SK-N-SH (cell line): ENCODE data around the gene CBFA2T2. TPM values are rescaled to one million over a fixed set of nuclear protein-coding genes. Genes with fewer than 3 reads are reported as not detected.
"Not testable (repeated sequence)": the region's sequence is repeated elsewhere in the genome, so short reads cannot be mapped to it uniquely, and the experiment has no call there.

Experiments
- CTCF ChIA-PET: fragments of 300-600, 350-600 bp; formaldehyde crosslinking; extraction: SDS; loops from one replicate; lab custom pipeline; 2021; lab: Yijun Ruan, JAX
- POLR2A ChIA-PET: fragments of 350-600 bp; sonication (Branson Sonifier 250); formaldehyde crosslinking; extraction: SDS; loops from one replicate; lab custom pipeline; 2020; ENCODE audit warnings: antibody characterized with exemption, inconsistent platforms; lab: Yijun Ruan, JAX
- DNase-seq: peaks from one replicate; pipeline ENCODE4 v3.0.0; 2012
- H2AFZ ChIP-seq: fragments of 200-600 bp; sonication (generic); 2 replicates; pipeline ENCODE4 v1.8.1; 2016; ENCODE audit warnings: antibody characterized with exemption, mild to moderate bottlenecking, low read depth
- H3F3A ChIP-seq: fragments of 200-600 bp; sonication (generic); replicated peaks from 2 replicates; pipeline ENCODE3; 2016; ENCODE audit warnings: antibody characterized with exemption, mild to moderate bottlenecking; ENCODE audit not compliant: insufficient read depth
- H3K27ac ChIP-seq, 2 experiments: fragments of 200-500 bp in 1 of 2; fragments of 200-600 bp in 1 of 2; sonication (Bioruptor generic) in 1 of 2; sonication (generic), shearing (Covaris generic) in 1 of 2; 2 replicates each; pipeline versions ENCODE4 v1.5.1 to v1.6.1; 2014 to 2016; ENCODE audit warnings: low read depth in 2 of 2, inconsistent platforms in 1 of 2, low read length in 1 of 2, mild to moderate bottlenecking in 1 of 2, mixed read lengths in 1 of 2
- H3K27me3 ChIP-seq: fragments of 200-600 bp; sonication (generic), shearing (Covaris generic); 2 replicates; pipeline ENCODE4 v1.6.1; 2016; ENCODE audit warnings: mixed run types; ENCODE audit not compliant: insufficient read depth
- H3K36me3 ChIP-seq, 2 experiments: fragments of 200-500 bp in 1 of 2; fragments of 200-600 bp in 1 of 2; sonication (Bioruptor generic) in 1 of 2; sonication (generic) in 1 of 2; replicated peaks in 1 of 2; 2 replicates each; pipeline versions ENCODE3 to v1.5.1; 2014 to 2016; ENCODE audit warnings: low read length in 1 of 2, mild to moderate bottlenecking in 1 of 2; ENCODE audit not compliant: insufficient read depth in 2 of 2, control insufficient read depth in 1 of 2
- H3K4me1 ChIP-seq, 2 experiments: fragments of 200-500 bp in 1 of 2; fragments of 200-600 bp in 1 of 2; sonication (Bioruptor generic) in 1 of 2; sonication (generic), shearing (Covaris generic) in 1 of 2; 2 replicates each; pipeline versions ENCODE4 v1.5.1 to v1.6.1; 2014 to 2016; ENCODE audit warnings: low read depth in 1 of 2, low read length in 1 of 2, mixed run types in 1 of 2; ENCODE audit not compliant: insufficient read depth in 2 of 2, control insufficient read depth in 1 of 2
- H3K4me2 ChIP-seq: fragments of 200-600 bp; sonication (generic), shearing (Covaris generic); 2 replicates; pipeline ENCODE4 v1.6.1; 2017; ENCODE audit warnings: mixed run types
- H3K4me3 ChIP-seq, 2 experiments: fragments of 200-500 bp in 1 of 2; fragments of 200-600 bp in 1 of 2; sonication (Bioruptor generic) in 1 of 2; sonication (generic), shearing (Covaris generic) in 1 of 2; 2 replicates each; pipeline versions ENCODE4 v1.5.1 to v1.8.1; 2014 to 2016; ENCODE audit warnings: low read depth in 2 of 2, inconsistent platforms in 1 of 2, low read length in 1 of 2, mild to moderate bottlenecking in 1 of 2, mixed read lengths in 1 of 2, moderate library complexity in 1 of 2
- H3K79me2 ChIP-seq: fragments of 200-600 bp; sonication (generic); 2 replicates; pipeline ENCODE4 v1.8.1; 2017; ENCODE audit warnings: mild to moderate bottlenecking; ENCODE audit not compliant: insufficient read depth
- H3K9ac ChIP-seq: fragments of 200-600 bp; sonication (generic); 2 replicates; pipeline ENCODE4 v1.6.1; 2017; ENCODE audit warnings: mixed run types
- H3K9me2 ChIP-seq: fragments of 200-600 bp; sonication (generic); 2 replicates; pipeline ENCODE4 v1.6.1; 2017; ENCODE audit warnings: mixed run types
- H3K9me3 ChIP-seq: fragments of 200-600 bp; sonication (generic); 2 replicates; pipeline ENCODE4 v1.6.1; 2017; ENCODE audit warnings: mixed run types, mild to moderate bottlenecking, moderate library complexity
- H4K20me1 ChIP-seq: fragments of 200-600 bp; sonication (generic); 2 replicates; pipeline ENCODE4 v1.6.1; 2017; ENCODE audit warnings: mild to moderate bottlenecking, mixed run types; ENCODE audit not compliant: insufficient read depth
- EZH2phosphoT487 ChIP-seq: fragments of 200-600 bp; sonication (generic); IDR thresholded peaks from 2 replicates; pipeline ENCODE4 v1.6.1; 2017; ENCODE audit warnings: low read depth, mixed run types, mild to moderate bottlenecking, antibody characterized with exemption, moderate library complexity, borderline replicate concordance
- FOSL2 ChIP-seq: IDR thresholded peaks from 2 replicates; pipeline ENCODE4 v1.4.0; 2012; ENCODE audit warnings: low read depth, mild to moderate bottlenecking, moderate library complexity, borderline replicate concordance
- FOXM1 ChIP-seq: IDR thresholded peaks from 2 replicates; pipeline ENCODE4 v1.4.0; 2012; ENCODE audit warnings: low read depth, mild to moderate bottlenecking
- GATA2 ChIP-seq: sonication (generic); formaldehyde crosslinking; IDR thresholded peaks from 2 replicates; pipeline ENCODE4 v1.5.0; 2020; ENCODE audit warnings: mild to moderate bottlenecking, missing genetic modification reagents
- JUND ChIP-seq: IDR thresholded peaks from 2 replicates; pipeline ENCODE4 v1.4.0; 2012
- MEF2A ChIP-seq: IDR thresholded peaks from 2 replicates; pipeline ENCODE4 v1.4.0; 2012; ENCODE audit warnings: low read depth, borderline replicate concordance
- MXI1 ChIP-seq: IDR thresholded peaks from 2 replicates; pipeline ENCODE4 v1.6.1; 2012; ENCODE audit warnings: mild to moderate bottlenecking, low read depth, low read length, improper control_type of control experiment
- NFIC ChIP-seq: IDR thresholded peaks from 2 replicates; pipeline ENCODE4 v1.4.0; 2012; ENCODE audit warnings: borderline replicate concordance
- POLR2AphosphoS5 ChIP-seq: IDR thresholded peaks from 2 replicates; pipeline ENCODE4 v1.6.1; 2012; ENCODE audit warnings: low read depth, low read length
- RXRA ChIP-seq: IDR thresholded peaks from 2 replicates; pipeline ENCODE4 v1.4.0; 2012; ENCODE audit warnings: low read depth, mild to moderate bottlenecking, borderline replicate concordance
- SMC3 ChIP-seq: IDR thresholded peaks from 2 replicates; pipeline ENCODE4 v1.6.1; 2012; ENCODE audit warnings: low read depth, low read length, improper control_type of control experiment
- TAF1 ChIP-seq: IDR thresholded peaks from 2 replicates; pipeline ENCODE4 v1.6.1; 2012; ENCODE audit warnings: low read depth, mild to moderate bottlenecking, low read length, moderate library complexity, borderline replicate concordance
- TCF12 ChIP-seq: IDR thresholded peaks from 2 replicates; pipeline ENCODE4 v1.4.0; 2012
- YY1 ChIP-seq: IDR thresholded peaks from 2 replicates; pipeline ENCODE4 v1.4.0; 2012; ENCODE audit warnings: low read depth, mild to moderate bottlenecking
- WGBS: methylation state at CpG from one replicate; pipeline ENCODE4 v1.1.6; 2017; ENCODE audit warnings: low lambda C conversion rate; 5-methylcytosine and 5-hydroxymethylcytosine counted together
- polyA plus RNA-seq, 3 experiments: library from polyadenylated mRNA; depleted of rRNA; stranded (reverse); fragments of >200 nt; gene quantifications; 2 replicates each; pipeline ENCODE4 v1.2.3, GENCODE V29; 2012
- TF ChIP-seq, protein P1 (sequence below): fragments of 150-350 bp; IDR thresholded peaks from 2 replicates; pipeline ENCODE4 v1.6.1; 2017; ENCODE audit warnings: antibody characterized with exemption, low read length, low read depth, borderline replicate concordance
- TF ChIP-seq, protein P2 (sequence below): IDR thresholded peaks from 2 replicates; pipeline ENCODE4; 2012
- TF ChIP-seq, protein P3 (sequence below): fragments of 150-350 bp; IDR thresholded peaks from 2 replicates; pipeline ENCODE4 v1.6.1; 2016; ENCODE audit warnings: mild to moderate bottlenecking, low read depth, low read length
- TF ChIP-seq, protein P4 (sequence below): IDR thresholded peaks from 2 replicates; pipeline ENCODE4 v1.4.0; 2012; ENCODE audit warnings: low read depth, borderline replicate concordance
- TF ChIP-seq, protein P5 (sequence below): IDR thresholded peaks from 2 replicates; pipeline ENCODE4 v1.4.0; 2012; ENCODE audit warnings: low read depth

The CBFA2T2 gene
- polyA plus RNA-seq, 1 of the 3 experiments (the other 2 are of a cell fraction), result 11.0 TPM

DNA sequence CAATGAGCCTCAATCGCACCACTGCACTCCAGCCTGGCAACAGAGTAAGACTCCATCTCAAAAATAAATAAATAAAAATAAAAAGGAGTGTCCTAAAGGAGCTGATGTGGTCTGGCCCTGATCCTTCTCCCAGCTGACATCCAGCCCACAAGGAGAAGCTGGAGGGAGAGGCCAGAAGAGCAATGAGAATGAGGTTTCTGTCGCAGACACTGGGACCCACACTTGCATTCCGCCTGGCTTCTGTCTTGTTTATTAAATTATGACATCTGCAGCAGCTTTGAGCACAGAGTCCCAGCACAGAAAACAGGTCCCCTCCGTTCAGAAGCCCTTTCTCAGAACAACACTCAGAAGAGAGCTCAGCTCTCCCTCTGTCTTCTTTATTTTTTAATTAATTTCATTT lies 206.6 kb downstream of the CBFA2T2 start (continued):
- TF ChIP-seq, protein P1, sequence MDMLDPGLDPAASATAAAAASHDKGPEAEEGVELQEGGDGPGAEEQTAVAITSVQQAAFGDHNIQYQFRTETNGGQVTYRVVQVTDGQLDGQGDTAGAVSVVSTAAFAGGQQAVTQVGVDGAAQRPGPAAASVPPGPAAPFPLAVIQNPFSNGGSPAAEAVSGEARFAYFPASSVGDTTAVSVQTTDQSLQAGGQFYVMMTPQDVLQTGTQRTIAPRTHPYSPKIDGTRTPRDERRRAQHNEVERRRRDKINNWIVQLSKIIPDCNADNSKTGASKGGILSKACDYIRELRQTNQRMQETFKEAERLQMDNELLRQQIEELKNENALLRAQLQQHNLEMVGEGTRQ, result no peak
- TF ChIP-seq, protein P2, sequence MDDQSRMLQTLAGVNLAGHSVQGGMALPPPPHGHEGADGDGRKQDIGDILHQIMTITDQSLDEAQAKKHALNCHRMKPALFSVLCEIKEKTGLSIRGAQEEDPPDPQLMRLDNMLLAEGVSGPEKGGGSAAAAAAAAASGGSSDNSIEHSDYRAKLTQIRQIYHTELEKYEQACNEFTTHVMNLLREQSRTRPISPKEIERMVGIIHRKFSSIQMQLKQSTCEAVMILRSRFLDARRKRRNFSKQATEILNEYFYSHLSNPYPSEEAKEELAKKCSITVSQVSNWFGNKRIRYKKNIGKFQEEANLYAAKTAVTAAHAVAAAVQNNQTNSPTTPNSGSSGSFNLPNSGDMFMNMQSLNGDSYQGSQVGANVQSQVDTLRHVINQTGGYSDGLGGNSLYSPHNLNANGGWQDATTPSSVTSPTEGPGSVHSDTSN, result no peak
- no peak for TF ChIP-seq YY1
- TF ChIP-seq TCF12, result peak; percentile 14; the same call in 1 of the 2 replicates
- no peak for TF ChIP-seq TAF1
- TF ChIP-seq, protein P3, sequence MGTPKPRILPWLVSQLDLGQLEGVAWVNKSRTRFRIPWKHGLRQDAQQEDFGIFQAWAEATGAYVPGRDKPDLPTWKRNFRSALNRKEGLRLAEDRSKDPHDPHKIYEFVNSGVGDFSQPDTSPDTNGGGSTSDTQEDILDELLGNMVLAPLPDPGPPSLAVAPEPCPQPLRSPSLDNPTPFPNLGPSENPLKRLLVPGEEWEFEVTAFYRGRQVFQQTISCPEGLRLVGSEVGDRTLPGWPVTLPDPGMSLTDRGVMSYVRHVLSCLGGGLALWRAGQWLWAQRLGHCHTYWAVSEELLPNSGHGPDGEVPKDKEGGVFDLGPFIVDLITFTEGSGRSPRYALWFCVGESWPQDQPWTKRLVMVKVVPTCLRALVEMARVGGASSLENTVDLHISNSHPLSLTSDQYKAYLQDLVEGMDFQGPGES, result no peak
- TF ChIP-seq GATA2 (CRISPR knock-in tag), result no peak
- no peak for TF ChIP-seq RXRA
- TF ChIP-seq POLR2AphosphoS5, result no peak
- TF ChIP-seq EZH2phosphoT487, result no peak
- no peak for TF ChIP-seq SMC3

DNA sequence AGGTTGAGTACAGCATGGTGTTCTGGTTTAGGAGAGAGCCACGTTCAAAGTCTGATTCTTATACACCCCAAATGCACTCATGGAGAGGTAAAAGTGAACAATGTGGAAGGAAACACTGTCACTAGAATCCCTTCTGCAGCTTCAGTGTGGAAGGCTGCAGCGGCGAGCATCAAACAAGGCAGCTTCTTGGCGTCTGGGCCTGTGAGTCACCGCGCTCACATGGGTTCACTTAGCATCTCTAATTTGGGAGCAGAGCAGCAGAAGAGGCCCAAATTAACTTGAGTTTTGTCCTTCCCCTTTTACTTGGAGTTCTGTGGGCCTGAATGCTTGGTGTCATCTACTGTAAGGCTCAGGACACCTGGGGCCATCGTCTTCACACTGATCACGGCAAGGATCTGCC lies 207.2 kb downstream of the CBFA2T2 start:
- Histone ChIP-seq H3K27ac (peak overlapping the region; percentile 72 to 94; a peak in 3 of 4 replicates), H3K9ac (no peak overlapping the region), H3K9me2 (no peaks in the 10 kb centered on the region), H3K79me2 (no peaks in the 10 kb centered on the region), H3K36me3 (no peaks in the 10 kb centered on the region), H3K4me2 (peak overlapping the region; percentile 7; the same call in 1 of the 2 replicates), H4K20me1 (no peaks in the 10 kb centered on the region), H3K27me3 (no peaks in the 10 kb centered on the region), H3K9me3 (no peaks in the 10 kb centered on the region), H2AFZ (peak overlapping the region; percentile 73; the same call in 1 of the 2 replicates), H3K4me3 (no peak overlapping the region), H3F3A (peaks cover 11% of the 10 kb centered on the region), H3K4me1 (peaks cover 4 to 24% of the 10 kb centered on the region in 2 experiments; a peak in 3 of 4 replicates)
- TF ChIP-seq TCF12 (peak; percentile 72), MXI1 (no peak), MEF2A (no peak), FOXM1 (no peak), NFIC (peak; percentile 59), FOSL2 (peak; percentile 64; the same call in 1 of the 2 replicates), JUND (peak; percentile 62)
- TF ChIP-seq, protein P2, result 0 out of 2 replicates have a peak, but pooled peaks have one; percentile 9
- TF ChIP-seq, protein P4, sequence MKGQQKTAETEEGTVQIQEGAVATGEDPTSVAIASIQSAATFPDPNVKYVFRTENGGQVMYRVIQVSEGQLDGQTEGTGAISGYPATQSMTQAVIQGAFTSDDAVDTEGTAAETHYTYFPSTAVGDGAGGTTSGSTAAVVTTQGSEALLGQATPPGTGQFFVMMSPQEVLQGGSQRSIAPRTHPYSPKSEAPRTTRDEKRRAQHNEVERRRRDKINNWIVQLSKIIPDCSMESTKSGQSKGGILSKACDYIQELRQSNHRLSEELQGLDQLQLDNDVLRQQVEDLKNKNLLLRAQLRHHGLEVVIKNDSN, result peak; percentile 39; the same call in 1 of the 2 replicates
- TF ChIP-seq, protein P5, sequence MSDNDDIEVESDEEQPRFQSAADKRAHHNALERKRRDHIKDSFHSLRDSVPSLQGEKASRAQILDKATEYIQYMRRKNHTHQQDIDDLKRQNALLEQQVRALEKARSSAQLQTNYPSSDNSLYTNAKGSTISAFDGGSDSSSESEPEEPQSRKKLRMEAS, result peak; percentile 57
- WGBS, result 39% methylated on average over 8 of the region's 8 CpGs
- POLR2A ChIA-PET, result interaction anchor here (1.0 to 1.2 kb wide), 4 partner anchors 10 to 35 kb away, joined by 3 to 7 read pairs (median 4); partner anchors contain the start of genes ACTL10, PXMP4 and ZNF341
- peak; percentile 42 for DNase-seq
- CTCF ChIA-PET, result interaction anchor here (0.7 to 1.6 kb wide), 5 partner anchors 9 to 29 kb away, joined by 3 to 15 read pairs (median 4); partner anchors contain the start of genes E2F1 and PXMP4

DNA sequence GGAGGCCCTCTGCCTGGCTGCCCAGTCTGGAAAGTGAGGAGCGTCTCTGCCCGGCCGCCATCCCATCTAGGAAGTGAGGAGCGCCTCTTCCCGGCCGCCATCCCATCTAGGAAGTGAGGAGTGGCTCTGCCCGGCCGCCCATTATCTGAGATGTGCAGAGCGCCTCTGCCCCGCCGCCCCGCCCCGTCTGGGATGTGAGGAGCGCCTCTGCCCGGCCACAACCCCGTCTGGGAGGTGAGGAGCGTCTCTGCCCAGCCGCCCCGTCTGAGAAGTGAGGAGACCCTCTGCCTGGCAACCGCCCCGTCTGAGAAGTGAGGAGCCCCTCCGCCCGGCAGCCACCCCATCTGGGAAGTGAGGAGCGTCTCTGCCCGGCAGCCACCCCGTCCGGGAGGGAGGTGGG lies 209.1 kb downstream of the CBFA2T2 start:
- H3K9ac ChIP-seq, H3K27ac ChIP-seq, H3K9me2 ChIP-seq, POLR2A ChIA-PET, H3K4me2 ChIP-seq, CTCF ChIA-PET, H3K36me3 ChIP-seq, H3K79me2 ChIP-seq, H3K27me3 ChIP-seq, DNase-seq, H3K4me3 ChIP-seq, H2AFZ ChIP-seq, H4K20me1 ChIP-seq, H3K9me3 ChIP-seq: not testable (repeated sequence)
- Histone ChIP-seq H3K4me1 (peaks cover 4 to 33% of the 10 kb centered on the region in 2 experiments; a peak in 3 of 4 replicates), H3F3A (peaks cover 11% of the 10 kb centered on the region)
- 89% methylated on average over 3 of the region's 27 CpGs for WGBS
